ENCODE data around the gene SLC17A7. TPM values are rescaled to one million over a fixed set of nuclear protein-coding genes. Genes with fewer than 3 reads are reported as not detected.

The SLC17A7 gene
- total RNA-seq, 2 experiments from 2014 or later = 0.19 to 0.55 TPM

DNA sequence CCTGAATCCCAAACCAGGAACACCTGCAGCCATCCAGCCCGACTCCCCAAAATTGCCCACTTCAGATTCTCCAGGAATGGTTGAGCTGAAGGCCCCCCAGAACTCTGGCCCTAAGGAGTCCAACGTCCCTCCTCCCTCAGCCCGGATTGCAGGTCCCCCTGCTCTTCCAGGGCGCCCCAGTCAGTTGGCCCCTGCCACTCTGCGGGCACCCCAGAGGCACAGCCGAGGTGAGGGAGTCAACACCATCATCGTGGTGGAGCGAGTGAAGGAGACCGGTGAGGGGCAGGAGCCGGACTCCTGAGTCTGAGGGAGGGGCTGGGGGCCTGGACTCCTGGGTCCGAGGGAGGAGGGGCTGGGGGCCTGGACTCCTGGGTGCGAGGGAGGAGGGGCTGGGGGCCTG is 14.0 kb downstream of the SLC17A7 start:
- Mint-ChIP-seq H3K27me3 (peaks cover 89% of the 10 kb centered on the region), H3K4me3 (no peak overlapping the region), H3K36me3 (peaks cover 5% of the 10 kb centered on the region), H3K9me3 (ENCODE audit: low read depth) (no peaks in the 10 kb centered on the region), H3K4me1 (peaks cover 44% of the 10 kb centered on the region), H3K27ac (no peak overlapping the region)
- CTCF ChIA-PET = interaction anchor here (0.9 to 7.4 kb wide), 8 partner anchors 9 to 229 kb away, joined by 3 to 52 read pairs (median 8); partner anchors contain the start of gene SLC17A7
- DNase-seq (no peak), ATAC-seq (no peak)

DNA sequence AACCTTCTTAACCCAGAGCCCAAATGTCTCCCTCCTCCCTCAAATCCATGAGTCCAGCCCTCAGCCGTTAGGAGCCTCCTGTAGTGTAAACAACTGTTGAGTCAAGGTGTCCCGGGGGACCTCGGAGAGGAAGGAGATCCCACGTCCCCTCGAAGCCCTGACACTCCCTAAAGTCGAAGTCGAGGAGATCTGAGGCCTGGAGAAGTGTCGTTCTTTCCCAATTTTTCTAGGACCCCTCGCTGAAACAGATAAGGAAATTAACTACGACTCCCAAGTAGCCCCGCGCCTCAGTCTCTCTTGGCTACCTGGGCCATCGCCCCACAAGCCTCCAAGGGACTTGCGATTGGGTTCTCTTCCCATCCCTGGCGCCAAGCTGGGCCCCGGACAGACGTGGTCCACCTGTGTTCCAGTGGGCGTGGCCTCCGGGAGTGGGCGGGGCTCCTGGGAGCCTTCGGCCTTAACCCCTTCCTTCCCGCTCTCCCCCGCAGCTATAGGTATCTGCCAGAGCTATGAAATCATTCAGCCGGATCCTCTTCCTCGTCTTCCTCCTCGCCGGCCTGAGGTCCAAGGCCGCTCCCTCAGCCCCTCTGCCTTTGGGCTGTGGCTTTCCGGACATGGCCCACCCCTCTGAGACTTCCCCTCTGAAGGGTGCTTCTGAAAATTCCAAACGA is 15.3 kb downstream of the SLC17A7 start:
- DNase-seq = no peak
- CTCF ChIA-PET = interaction anchor here (1.2 to 7.4 kb wide), 13 partner anchors 9 to 50 kb away, joined by 3 to 52 read pairs (median 7); partner anchors contain the start of gene SLC17A7
- Mint-ChIP-seq H3K4me3 (no peak overlapping the region), H3K36me3 (peaks cover 2% of the 10 kb centered on the region), H3K4me1 (peaks cover 50% of the 10 kb centered on the region), H3K27ac (no peak overlapping the region), H3K27me3 (peaks cover 91% of the 10 kb centered on the region), H3K9me3 (ENCODE audit: low read depth) (no peaks in the 10 kb centered on the region)
- no peak for ATAC-seq

DNA sequence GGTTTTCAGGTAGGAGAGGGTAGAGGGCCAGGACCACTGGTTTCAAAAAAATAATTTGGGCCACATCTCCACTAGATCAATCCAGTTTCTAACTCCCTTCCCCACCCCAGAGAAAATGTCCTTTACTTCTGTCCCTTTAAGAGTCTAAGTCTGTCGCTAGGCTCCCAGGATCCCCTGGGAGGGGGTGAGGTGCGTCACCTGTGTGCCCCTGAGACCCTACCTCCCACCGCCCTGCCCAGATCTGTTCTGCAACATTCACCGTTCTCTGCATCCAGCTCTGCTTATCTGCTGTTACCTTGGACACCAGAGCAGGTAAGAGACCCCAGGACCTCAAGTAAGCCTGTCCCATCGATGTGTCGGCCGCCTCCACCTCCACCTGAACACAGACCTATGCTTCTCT is 16.1 kb downstream of the SLC17A7 start, which contains the start of gene GFY:
TSS of gene GFY (plus strand) at position 211 of the 400 bp plus-strand sequence. CDS start 1,043 bp downstream, outside the sequence.
- no peak for DNase-seq
- CTCF ChIA-PET = interaction anchor here (0.7 to 7.4 kb wide), 13 partner anchors 8 to 51 kb away, joined by 3 to 52 read pairs (median 4); partner anchors contain the start of gene KASH5
- H3K27ac Mint-ChIP-seq = no peak within 1 kb of the TSS
- peaks cover 2% of the 10 kb centered on the region for H3K36me3 Mint-ChIP-seq
- H3K27me3 Mint-ChIP-seq = peaks cover 92% of the 10 kb centered on the region
- no peak for ATAC-seq
- H3K4me1 Mint-ChIP-seq = peaks cover 46% of the 10 kb centered on the region
- no peaks in the 10 kb centered on the region for H3K9me3 Mint-ChIP-seq (ENCODE audit: low read depth)
- H3K4me3 Mint-ChIP-seq = no peak within 1 kb of the TSS

DNA sequence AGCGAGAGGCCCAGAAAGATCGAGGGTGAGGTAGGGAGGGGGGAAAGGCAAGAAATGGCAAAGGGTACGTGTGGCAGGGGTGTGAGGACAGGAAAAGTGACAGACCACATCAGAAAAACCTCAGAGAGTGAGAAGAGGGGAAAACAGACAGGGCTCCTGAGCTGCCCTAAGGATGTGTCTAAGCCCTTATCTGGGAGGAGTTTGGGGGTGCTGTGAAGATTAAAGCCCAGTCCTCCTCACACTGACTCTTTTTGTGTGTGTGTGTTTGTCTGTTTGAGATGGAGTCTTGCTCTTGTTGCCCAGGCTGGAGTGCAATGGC is 17.4 kb downstream of the SLC17A7 start:
- no peak for ATAC-seq
- no peak overlapping the region for H3K27ac Mint-ChIP-seq

DNA sequence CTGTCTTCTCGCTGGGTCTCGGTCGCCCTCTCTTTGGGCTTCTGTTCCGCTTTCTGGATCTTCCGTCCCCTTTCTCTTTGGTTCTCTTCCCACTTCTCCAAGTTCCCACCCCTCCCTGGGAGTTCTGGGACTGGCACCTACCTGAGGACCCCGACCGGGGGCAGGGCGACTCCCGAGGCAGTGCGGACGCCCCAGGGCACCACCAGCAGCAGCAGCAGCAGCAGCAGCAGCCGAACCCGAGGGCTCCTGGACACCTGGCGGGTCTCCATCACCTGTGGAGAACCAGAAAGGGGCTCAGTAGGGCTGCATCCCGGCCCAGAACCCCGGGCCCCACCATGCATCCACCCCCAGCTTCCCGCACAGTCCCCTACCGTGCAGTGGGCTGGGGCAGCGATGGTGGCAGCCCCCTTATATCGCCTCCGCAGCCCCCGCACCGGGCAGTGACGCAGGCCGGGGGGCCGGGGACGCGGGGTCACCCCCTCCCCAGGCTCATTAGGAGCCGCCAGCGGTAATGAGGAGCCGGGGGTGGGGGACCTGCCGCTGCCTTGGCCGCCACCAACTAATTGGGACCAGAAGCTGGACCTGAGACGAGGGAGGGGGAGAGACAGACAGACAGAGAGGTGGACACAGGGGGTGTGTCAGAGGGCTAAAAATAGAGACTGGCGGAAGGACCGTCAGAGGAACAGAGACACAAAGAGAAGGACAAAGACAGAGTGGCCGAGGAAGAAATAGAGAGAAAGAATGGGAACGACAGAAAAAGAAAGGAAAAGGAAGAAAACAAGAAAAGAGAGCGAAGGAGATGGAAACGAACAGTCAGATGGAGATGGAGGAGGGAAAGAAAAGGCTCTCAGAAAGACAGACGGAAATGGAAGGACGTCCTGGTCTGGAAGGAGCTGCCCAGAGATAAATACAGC is 18.0 kb downstream of the SLC17A7 start, which contains the start of gene PTH2:
TSS of gene PTH2 (minus strand) at position 371 of the 914 bp plus-strand sequence. CDS start at position 269, 102 bp downstream.
- no peak for DNase-seq
- Mint-ChIP-seq H3K27me3 (peaks cover 92% of the 10 kb centered on the region), H3K36me3 (peaks cover 2% of the 10 kb centered on the region), H3K9me3 (ENCODE audit: low read depth) (no peaks in the 10 kb centered on the region), H3K4me1 (peaks cover 41% of the 10 kb centered on the region), H3K27ac (peak within 1 kb of the TSS; percentile 52), H3K4me3 (peak within 1 kb of the TSS; percentile 66)
- ATAC-seq = no peak
- CTCF ChIA-PET = interaction anchor here (0.9 to 7.4 kb wide), 5 partner anchors 13 to 53 kb away, joined by 3 to 52 read pairs (median 10); partner anchors contain the start of gene PIH1D1

More for the DNA sequence above, 17.4 kb downstream of the SLC17A7 start:
- Mint-ChIP-seq H3K4me1 (peaks cover 46% of the 10 kb centered on the region), H3K4me3 (peak overlapping the region; percentile 24), H3K9me3 (ENCODE audit: low read depth) (no peaks in the 10 kb centered on the region), H3K36me3 (peaks cover 2% of the 10 kb centered on the region), H3K27me3 (peaks cover 93% of the 10 kb centered on the region)
- no peak for DNase-seq
- CTCF ChIA-PET = interaction anchor here (0.9 to 7.4 kb wide), 4 partner anchors 13 to 52 kb away, joined by 3 to 52 read pairs (median 10); no protein-coding TSS in a partner anchor

DNA sequence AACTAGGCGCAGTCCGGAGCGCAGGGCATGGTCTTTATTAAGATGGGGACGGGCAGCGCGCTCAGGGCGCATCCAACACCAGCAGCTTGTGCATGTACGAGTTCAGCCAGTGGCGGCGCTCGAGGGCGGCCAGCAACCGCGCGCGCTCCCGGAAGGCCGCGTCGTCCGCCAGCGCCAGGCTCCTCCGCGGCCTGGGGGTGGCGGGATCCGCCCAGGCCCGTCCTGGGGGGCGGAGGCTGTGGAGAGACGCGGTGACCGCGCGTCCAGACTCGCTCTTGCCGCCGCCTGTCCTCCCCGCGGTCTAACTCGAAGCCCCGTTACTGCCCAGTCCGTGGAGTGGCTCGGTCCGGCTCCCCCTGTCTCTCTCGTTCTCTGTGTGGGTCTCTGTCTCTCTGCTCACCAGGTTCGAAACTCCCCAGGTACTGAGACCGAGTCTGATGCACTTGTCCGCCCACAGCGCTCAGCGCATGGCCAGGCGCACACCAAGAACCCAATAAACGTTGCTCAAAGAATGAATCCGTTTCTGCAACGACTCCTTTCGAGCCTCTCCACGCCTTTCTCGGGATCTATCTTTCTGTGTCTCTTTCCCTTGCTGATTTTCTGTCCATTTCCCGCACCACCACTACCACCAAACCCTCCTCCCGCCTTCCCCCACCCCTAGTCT is 18.8 kb downstream of the SLC17A7 start:
- peaks cover 35% of the 10 kb centered on the region for H3K4me1 Mint-ChIP-seq
- peaks cover 93% of the 10 kb centered on the region for H3K27me3 Mint-ChIP-seq
- DNase-seq = peak; percentile 77
- no peaks in the 10 kb centered on the region for H3K9me3 Mint-ChIP-seq (ENCODE audit: low read depth)
- H3K36me3 Mint-ChIP-seq = peaks cover 2% of the 10 kb centered on the region
- peak; percentile 84 for ATAC-seq
- CTCF ChIA-PET = interaction anchor here (0.6 to 7.4 kb wide), 14 partner anchors 8 to 195 kb away, joined by 3 to 52 read pairs (median 4); partner anchors contain the start of gene PIH1D1
- H3K4me3 Mint-ChIP-seq = peak overlapping the region; percentile 66
- peak overlapping the region; percentile 52 for H3K27ac Mint-ChIP-seq

DNA sequence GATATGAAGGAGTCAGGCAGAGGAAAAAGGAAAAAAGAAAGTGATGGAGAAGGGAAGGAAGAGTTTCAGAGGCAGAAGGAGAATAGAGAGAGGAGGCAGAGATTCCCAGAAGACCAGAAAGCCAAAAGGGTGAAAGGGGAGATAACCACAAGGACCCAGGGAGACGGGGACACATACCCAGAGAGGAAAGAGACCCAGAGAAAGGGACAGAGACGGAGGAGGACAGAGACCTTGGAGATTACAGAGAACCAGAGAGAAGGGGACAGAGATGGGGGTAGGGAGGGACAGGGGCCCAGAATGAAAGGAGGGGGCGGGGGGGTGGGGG is 19.5 kb downstream of the SLC17A7 start:
- peaks cover 30% of the 10 kb centered on the region for H3K4me1 Mint-ChIP-seq
- H3K27me3 Mint-ChIP-seq = peaks cover 92% of the 10 kb centered on the region
- H3K9me3 Mint-ChIP-seq (ENCODE audit: low read depth) = no peaks in the 10 kb centered on the region
- CTCF ChIA-PET = interaction anchor here (0.6 to 7.4 kb wide), 14 partner anchors 8 to 194 kb away, joined by 3 to 52 read pairs (median 4); partner anchors contain the start of gene PIH1D1
- no peak for DNase-seq
- peak overlapping the region; percentile 2 for H3K4me3 Mint-ChIP-seq
- no peak overlapping the region for H3K27ac Mint-ChIP-seq
- H3K36me3 Mint-ChIP-seq = peaks cover 2% of the 10 kb centered on the region
- ATAC-seq = no peak

DNA sequence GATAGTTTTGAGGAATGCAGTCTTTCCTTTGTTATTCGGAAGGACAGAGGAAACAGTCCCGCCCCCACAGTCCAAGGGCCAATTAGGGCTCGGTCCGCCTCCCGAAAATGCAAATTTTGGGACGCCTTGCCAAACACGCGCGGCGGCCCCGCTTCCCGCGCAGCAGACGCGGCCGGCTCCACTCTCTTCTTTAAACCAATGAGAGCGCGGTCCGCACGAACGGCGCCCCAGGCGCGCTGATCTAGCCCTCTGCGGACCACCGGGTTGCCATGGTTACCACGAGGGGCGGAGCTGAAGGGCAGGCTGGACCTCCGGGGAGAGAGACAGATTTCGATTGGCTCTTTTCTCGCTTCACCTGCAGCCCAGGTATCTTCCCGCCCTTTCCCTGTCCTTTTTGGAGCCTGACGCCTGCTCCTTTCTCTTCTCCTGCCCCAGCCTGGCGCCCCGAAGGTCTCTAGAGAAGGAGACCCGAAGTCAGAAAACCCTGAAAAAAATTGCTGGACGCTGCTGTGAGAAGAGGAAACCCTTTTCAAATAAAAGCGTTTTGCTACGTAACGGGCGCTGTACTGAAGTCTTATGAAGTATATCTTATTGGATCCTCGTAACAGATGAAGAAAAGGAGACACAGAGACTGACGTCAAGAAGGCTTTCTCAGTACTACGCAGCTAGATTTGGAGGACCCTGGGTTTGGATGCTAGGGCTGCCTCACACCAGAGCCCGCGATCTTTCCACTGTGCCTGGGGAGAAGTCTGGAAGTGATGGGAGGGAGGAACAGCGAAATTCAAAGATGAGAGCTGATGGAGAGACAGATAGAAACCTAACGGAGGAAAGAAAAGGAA is 20.1 kb downstream of the SLC17A7 start:
- Mint-ChIP-seq H3K27me3 (peaks cover 89% of the 10 kb centered on the region), H3K9me3 (ENCODE audit: low read depth) (no peaks in the 10 kb centered on the region), H3K36me3 (peaks cover 2% of the 10 kb centered on the region), H3K4me3 (peak overlapping the region; percentile 2), H3K4me1 (peaks cover 24% of the 10 kb centered on the region), H3K27ac (no peak overlapping the region)
- DNase-seq (peak; percentile 56), ATAC-seq (peak; percentile 37)
- CTCF ChIA-PET = interaction anchor here (0.8 to 7.4 kb wide), 13 partner anchors 7 to 193 kb away, joined by 3 to 52 read pairs (median 4); partner anchors contain the start of gene KASH5

DNA sequence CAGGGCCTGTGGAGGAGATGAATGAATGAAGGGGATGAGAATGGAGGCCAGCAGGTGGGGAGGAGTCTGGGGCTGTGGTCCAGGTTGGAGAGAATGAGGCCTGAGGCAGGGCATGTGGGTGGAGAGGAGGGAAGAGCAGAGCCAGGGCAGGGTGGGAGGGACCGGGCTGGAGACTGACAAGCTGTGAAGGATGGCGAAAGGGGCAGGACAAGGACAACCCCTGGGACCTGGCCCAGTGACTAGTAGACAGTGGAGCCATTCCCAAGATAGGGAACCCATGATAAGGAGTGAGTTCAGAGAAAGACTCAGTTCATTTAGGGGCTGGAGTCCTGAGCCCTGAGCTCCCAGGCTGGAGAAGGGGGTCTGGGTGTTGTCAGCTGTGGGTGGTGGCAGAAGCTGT is 21.1 kb downstream of the SLC17A7 start:
- Mint-ChIP-seq H3K9me3 (ENCODE audit: low read depth) (no peaks in the 10 kb centered on the region), H3K36me3 (peaks cover 2% of the 10 kb centered on the region), H3K27ac (no peak overlapping the region), H3K4me1 (peaks cover 24% of the 10 kb centered on the region), H3K27me3 (peaks cover 79% of the 10 kb centered on the region), H3K4me3 (no peak overlapping the region)
- ATAC-seq = no peak
- DNase-seq = no peak
- CTCF ChIA-PET = interaction anchor here (0.7 to 6.6 kb wide), 5 partner anchors 11 to 75 kb away, joined by 3 to 23 read pairs (median 4); no protein-coding TSS in a partner anchor

DNA sequence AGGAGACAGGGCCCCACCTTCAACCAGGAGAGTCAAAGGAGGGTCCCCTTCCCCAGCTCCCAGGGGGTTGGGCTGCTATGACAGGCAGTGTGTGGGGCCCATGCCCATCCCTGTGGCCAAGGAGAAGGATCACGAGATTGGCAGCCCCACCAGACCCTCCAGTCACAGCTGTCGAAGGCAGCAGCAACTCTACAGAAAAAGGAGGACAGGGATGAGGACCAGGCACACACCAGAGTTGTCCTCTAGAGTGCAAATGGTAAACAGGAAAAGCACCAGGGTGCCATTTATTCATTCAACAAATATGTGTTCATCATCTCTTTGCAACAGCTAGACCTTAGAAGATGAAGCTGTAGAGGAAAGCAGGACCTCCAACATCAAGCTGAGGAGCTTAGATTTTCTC is 22.2 kb downstream of the SLC17A7 start:
- Mint-ChIP-seq H3K27me3 (peaks cover 68% of the 10 kb centered on the region), H3K4me1 (peaks cover 24% of the 10 kb centered on the region), H3K4me3 (no peak overlapping the region), H3K36me3 (peaks cover 2% of the 10 kb centered on the region), H3K27ac (no peak overlapping the region), H3K9me3 (ENCODE audit: low read depth) (no peaks in the 10 kb centered on the region)
- DNase-seq (no peak), ATAC-seq (no peak)
- CTCF ChIA-PET = interaction anchor here (0.7 to 6.6 kb wide), 6 partner anchors 10 to 153 kb away, joined by 3 to 23 read pairs (median 8); no protein-coding TSS in a partner anchor

DNA sequence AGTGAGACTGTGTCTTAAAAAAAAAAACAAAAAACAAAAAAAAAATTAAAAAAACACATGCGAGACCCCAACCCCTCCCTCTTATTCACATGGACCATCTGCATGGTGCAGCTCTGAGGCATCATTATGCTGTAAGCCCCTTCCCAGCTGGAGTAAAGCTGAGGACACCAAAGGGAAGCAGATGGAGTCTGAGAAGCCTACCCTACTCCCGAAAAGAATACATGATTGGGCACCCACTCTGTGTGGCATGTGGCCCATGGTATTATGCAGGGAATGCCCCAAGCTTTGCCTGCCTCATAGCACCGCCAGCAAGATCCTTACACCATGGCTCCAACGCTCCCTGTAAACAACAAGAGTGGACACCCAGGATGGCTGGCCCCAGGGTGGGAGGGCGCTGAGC is 22.8 kb downstream of the SLC17A7 start:
- H3K4me3 Mint-ChIP-seq = no peak overlapping the region
- H3K9me3 Mint-ChIP-seq (ENCODE audit: low read depth) = no peaks in the 10 kb centered on the region
- peaks cover under 1% of the 10 kb centered on the region for H3K36me3 Mint-ChIP-seq
- no peak overlapping the region for H3K27ac Mint-ChIP-seq
- CTCF ChIA-PET = interaction anchor here (0.7 to 6.6 kb wide), 6 partner anchors 9 to 152 kb away, joined by 3 to 23 read pairs (median 8); no protein-coding TSS in a partner anchor
- ATAC-seq (no peak), DNase-seq (no peak)
- peaks cover 62% of the 10 kb centered on the region for H3K27me3 Mint-ChIP-seq
- H3K4me1 Mint-ChIP-seq = peaks cover 18% of the 10 kb centered on the region

DNA sequence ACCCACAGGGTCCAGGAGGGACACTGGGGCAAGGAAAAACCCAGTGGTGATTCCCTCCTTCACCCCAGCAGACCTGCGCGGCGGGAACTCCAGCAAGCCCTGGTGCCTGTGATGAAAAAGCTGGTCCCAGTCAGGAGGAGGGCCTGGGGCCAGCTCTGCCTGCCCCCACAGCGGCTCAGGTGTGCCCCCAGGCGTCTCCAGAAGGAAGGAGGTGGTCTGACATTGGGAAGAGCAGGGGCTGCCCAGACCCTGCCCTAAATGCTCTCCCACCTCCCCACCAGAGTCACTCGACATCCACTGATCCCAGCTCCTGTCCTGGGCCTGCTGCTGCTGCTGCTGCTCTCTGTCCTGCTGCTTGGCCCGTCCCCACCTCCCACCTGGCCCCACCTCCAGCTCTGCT is 24.2 kb downstream of the SLC17A7 start:
- Mint-ChIP-seq H3K27ac (no peak overlapping the region), H3K4me1 (peaks cover 11% of the 10 kb centered on the region), H3K36me3 (no peaks in the 10 kb centered on the region), H3K27me3 (peaks cover 51% of the 10 kb centered on the region), H3K9me3 (ENCODE audit: low read depth) (no peaks in the 10 kb centered on the region), H3K4me3 (no peak overlapping the region)
- CTCF ChIA-PET = interaction anchor here (1.2 to 6.6 kb wide), 5 partner anchors 8 to 26 kb away, joined by 5 to 23 read pairs (median 11); partner anchors contain the start of gene GFY
- no peak for DNase-seq
- no peak for ATAC-seq
